H9 (cell line): ENCODE data around the gene CELF6. TPM values are rescaled to one million over a fixed set of nuclear protein-coding genes. Genes with fewer than 3 reads are reported as not detected.
A peak's percentile ranks its signal among the peaks of the same experiment; 100 is the strongest.

ENCODE experiments used
- DNase-seq: peaks from one replicate; pipeline ENCODE4 v3.0.0-alpha.2; 2017
- H2AFZ ChIP-seq: one replicate; pipeline ENCODE4 v1.6.1; 2013; ENCODE audit warnings: mild to moderate bottlenecking, low read length, control low read depth, moderate library complexity
- H2AK5ac ChIP-seq: 2 replicates; pipeline ENCODE4 v1.6.1; 2013; ENCODE audit warnings: low read length, control low read depth, mixed read lengths; ENCODE audit not compliant: insufficient read length
- H2BK120ac ChIP-seq: one replicate; pipeline ENCODE4 v1.6.1; 2013; ENCODE audit warnings: low read depth, mild to moderate bottlenecking, low read length, control low read depth, inconsistent platforms; ENCODE audit not compliant: poor library complexity, severe bottlenecking
- H2BK12ac ChIP-seq: 2 replicates; pipeline ENCODE4 v1.6.1; 2013; ENCODE audit warnings: low read length, control low read depth, mixed read lengths, low read depth; ENCODE audit not compliant: insufficient read length
- H2BK15ac ChIP-seq: 2 replicates; pipeline ENCODE4 v1.6.1; 2013; ENCODE audit warnings: low read depth, low read length, control low read depth
- H2BK20ac ChIP-seq: one replicate; pipeline ENCODE4 v1.6.1; 2013; ENCODE audit warnings: low read depth, mild to moderate bottlenecking, low read length, control low read depth, inconsistent platforms; ENCODE audit not compliant: poor library complexity, severe bottlenecking
- H2BK5ac ChIP-seq: 2 replicates; pipeline ENCODE4 v1.6.1; 2013; ENCODE audit warnings: low read length, control low read depth, mixed read lengths; ENCODE audit not compliant: insufficient read length
- H3K14ac ChIP-seq: 2 replicates; pipeline ENCODE4 v1.6.1; 2013; ENCODE audit warnings: low read length, control low read depth; ENCODE audit not compliant: insufficient read depth
- H3K18ac ChIP-seq: 2 replicates; pipeline ENCODE4 v1.6.1; 2013; ENCODE audit warnings: low read depth, mild to moderate bottlenecking, mixed read lengths, low read length, control low read depth; ENCODE audit not compliant: insufficient read length
- H3K23ac ChIP-seq: 2 replicates; pipeline ENCODE4 v1.6.1; 2013; ENCODE audit warnings: low read length, control low read depth, mixed read lengths, low read depth; ENCODE audit not compliant: insufficient read length
- H3K23me2 ChIP-seq: 2 replicates; pipeline ENCODE4 v1.6.1; 2013; ENCODE audit warnings: low read depth, mild to moderate bottlenecking, mixed read lengths, low read length, control low read depth; ENCODE audit not compliant: insufficient read length, poor library complexity, severe bottlenecking
- H3K27ac ChIP-seq: 2 replicates; pipeline ENCODE4 v1.5.1; 2013; ENCODE audit warnings: low read length, control low read depth, mixed read lengths, low read depth; ENCODE audit not compliant: insufficient read length
- H3K27me3 ChIP-seq: 2 replicates; pipeline ENCODE4 v1.6.1; 2013; ENCODE audit warnings: low read length, control low read depth, inconsistent platforms; ENCODE audit not compliant: insufficient read depth
- H3K4ac ChIP-seq: 2 replicates; pipeline ENCODE4 v1.6.1; 2013; ENCODE audit warnings: low read depth, mild to moderate bottlenecking, control low read depth, inconsistent platforms, low read length, moderate library complexity
- H3K4me1 ChIP-seq: 2 replicates; pipeline ENCODE4 v1.6.1; 2013; ENCODE audit warnings: low read length, control low read depth, inconsistent platforms; ENCODE audit not compliant: insufficient read depth
- H3K4me2 ChIP-seq: 2 replicates; pipeline ENCODE4 v1.6.1; 2013; ENCODE audit warnings: low read length, control low read depth, mixed read lengths; ENCODE audit not compliant: insufficient read length, insufficient read depth
- H3K56ac ChIP-seq: 2 replicates; pipeline ENCODE4 v1.6.1; 2013; ENCODE audit warnings: low read depth, mild to moderate bottlenecking, mixed read lengths, low read length, control low read depth; ENCODE audit not compliant: insufficient read length
- H3K79me1 ChIP-seq: 2 replicates; pipeline ENCODE4 v1.6.1; 2013; ENCODE audit warnings: low read depth, mild to moderate bottlenecking, moderate library complexity, low read length, control low read depth, inconsistent platforms; ENCODE audit not compliant: insufficient read depth, poor library complexity, severe bottlenecking
- H3K79me2 ChIP-seq: 2 replicates; pipeline ENCODE4 v1.6.1; 2013; ENCODE audit warnings: low read length, control low read depth, inconsistent platforms; ENCODE audit not compliant: insufficient read depth
- H3K9ac ChIP-seq: 2 replicates; pipeline ENCODE4 v1.6.1; 2013; ENCODE audit warnings: low read length, control low read depth, mixed read lengths; ENCODE audit not compliant: insufficient read length; ENCODE audit errors: extremely low read depth
- H3K9me3 ChIP-seq: one replicate; pipeline ENCODE4 v1.6.1; 2013; ENCODE audit warnings: low read depth, low read length, inconsistent platforms; ENCODE audit not compliant: control insufficient read depth
- H3T11ph ChIP-seq: one replicate; pipeline ENCODE4 v1.6.1; 2013; ENCODE audit warnings: mild to moderate bottlenecking, low read length, control low read depth, inconsistent platforms
- H4K20me1 ChIP-seq: one replicate; pipeline ENCODE4 v1.6.1; 2013; ENCODE audit not compliant: control insufficient read depth, insufficient read length, insufficient read depth
- H4K5ac ChIP-seq: 2 replicates; pipeline ENCODE4 v1.6.1; 2013; ENCODE audit warnings: low read depth, mild to moderate bottlenecking, mixed read lengths, low read length, control low read depth; ENCODE audit not compliant: insufficient read length
- H4K8ac ChIP-seq: replicated peaks from 2 replicates; pipeline ENCODE4 v1.6.1; 2013; ENCODE audit warnings: low read length, control low read depth, mixed read lengths, low read depth; ENCODE audit not compliant: insufficient read length
- H4K91ac ChIP-seq: 2 replicates; pipeline ENCODE4 v1.6.1; 2013; ENCODE audit warnings: low read depth, mild to moderate bottlenecking, moderate library complexity, mixed read lengths, low read length, control low read depth; ENCODE audit not compliant: insufficient read length
- H3K27ac Mint-ChIP-seq, 3 experiments: 2 replicates in 2 of 3; 3 replicates in 1 of 3; pipeline ENCODE4 v1.8.0; 2020 to 2021; ENCODE audit warnings: mixed read lengths in 3 of 3, mild to moderate bottlenecking in 1 of 3, moderate library complexity in 1 of 3
- H3K27me3 Mint-ChIP-seq: 2 replicates; pipeline ENCODE4 v1.8.0; 2021; ENCODE audit warnings: low read depth, mild to moderate bottlenecking, moderate library complexity, mixed read lengths
- H3K36me3 Mint-ChIP-seq, 3 experiments: 2 replicates in 2 of 3; 3 replicates in 1 of 3; pipeline ENCODE4 v1.8.0; 2020 to 2021; ENCODE audit warnings: low read depth in 3 of 3, mixed read lengths in 3 of 3; ENCODE audit not compliant: insufficient read depth in 1 of 3
- H3K4me1 Mint-ChIP-seq, 2 experiments: 2 replicates each; pipeline ENCODE4 v1.8.0; 2020; ENCODE audit warnings: mixed read lengths in 2 of 2
- H3K4me3 Mint-ChIP-seq, 2 experiments: 2 replicates in 1 of 2; 3 replicates in 1 of 2; pipeline ENCODE4 v1.8.0; 2020 to 2021; ENCODE audit warnings: mild to moderate bottlenecking in 2 of 2, mixed read lengths in 2 of 2, moderate library complexity in 1 of 2
- H3K9me3 Mint-ChIP-seq, 2 experiments: 2 replicates in 1 of 2; 3 replicates in 1 of 2; pipeline ENCODE4 v1.8.0; 2020; ENCODE audit warnings: mild to moderate bottlenecking in 2 of 2, mixed read lengths in 2 of 2, moderate library complexity in 1 of 2
- WGBS: extraction: QIAGEN DNeasy Blood & Tissue Kit; methylation state at CpG from one replicate; pipeline ENCODE4 v1.1.7; 2013; ENCODE audit warnings: missing lambda C conversion rate, low lambda C conversion rate, mixed read lengths; ENCODE audit not compliant: insufficient read length; ENCODE audit errors: extremely low coverage; 5-methylcytosine and 5-hydroxymethylcytosine counted together
- total RNA-seq: library from RNA; stranded (reverse); gene quantifications from 2 replicates; pipeline ENCODE4 v1.2.1, GENCODE V29; 2021
- TF ChIP-seq, protein P1 (sequence below): fragments of 200-600 bp; sonication (generic); conservative IDR thresholded peaks from 3 replicates; pipeline ENCODE4 v1.8.0; 2021; ENCODE audit warnings: antibody characterized with exemption, mild to moderate bottlenecking

CELF6 gene
- total RNA-seq, 1 experiment from 2014 or later = 0.13 TPM

DNA sequence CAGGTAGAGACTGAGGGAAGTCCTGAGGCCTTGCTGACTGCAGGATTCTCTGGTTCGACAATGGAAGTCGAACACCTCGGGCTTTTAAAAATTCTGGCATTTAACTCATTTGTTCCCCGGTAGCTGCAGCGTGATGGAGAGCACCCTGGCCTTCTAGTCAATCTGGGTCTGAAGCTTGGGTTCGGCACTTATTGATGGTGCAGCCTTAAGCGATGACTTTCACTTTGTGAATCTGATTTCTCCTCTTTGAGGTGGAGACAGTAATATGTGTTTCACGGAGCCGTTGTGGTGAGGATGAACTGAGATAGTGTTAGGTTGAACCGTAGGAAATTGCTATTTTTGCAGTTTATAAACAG, 47.0 kb downstream of the CELF6 start:
- H2BK15ac ChIP-seq = no peak overlapping the region
- H3K79me1 ChIP-seq = no peaks in the 10 kb centered on the region
- no peak overlapping the region for H3K9ac ChIP-seq
- TF ChIP-seq, protein P1, sequence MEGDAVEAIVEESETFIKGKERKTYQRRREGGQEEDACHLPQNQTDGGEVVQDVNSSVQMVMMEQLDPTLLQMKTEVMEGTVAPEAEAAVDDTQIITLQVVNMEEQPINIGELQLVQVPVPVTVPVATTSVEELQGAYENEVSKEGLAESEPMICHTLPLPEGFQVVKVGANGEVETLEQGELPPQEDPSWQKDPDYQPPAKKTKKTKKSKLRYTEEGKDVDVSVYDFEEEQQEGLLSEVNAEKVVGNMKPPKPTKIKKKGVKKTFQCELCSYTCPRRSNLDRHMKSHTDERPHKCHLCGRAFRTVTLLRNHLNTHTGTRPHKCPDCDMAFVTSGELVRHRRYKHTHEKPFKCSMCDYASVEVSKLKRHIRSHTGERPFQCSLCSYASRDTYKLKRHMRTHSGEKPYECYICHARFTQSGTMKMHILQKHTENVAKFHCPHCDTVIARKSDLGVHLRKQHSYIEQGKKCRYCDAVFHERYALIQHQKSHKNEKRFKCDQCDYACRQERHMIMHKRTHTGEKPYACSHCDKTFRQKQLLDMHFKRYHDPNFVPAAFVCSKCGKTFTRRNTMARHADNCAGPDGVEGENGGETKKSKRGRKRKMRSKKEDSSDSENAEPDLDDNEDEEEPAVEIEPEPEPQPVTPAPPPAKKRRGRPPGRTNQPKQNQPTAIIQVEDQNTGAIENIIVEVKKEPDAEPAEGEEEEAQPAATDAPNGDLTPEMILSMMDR = no peak; the same call in 2 of the 3 replicates
- H3K9me3 ChIP-seq = no peaks in the 10 kb centered on the region
- no peaks in the 10 kb centered on the region for H3K4me1 ChIP-seq
- peak overlapping the region; percentile 42 for H2AFZ ChIP-seq
- no peaks in the 10 kb centered on the region for H4K20me1 ChIP-seq
- H3K18ac ChIP-seq = peak overlapping the region; percentile 14
- peaks cover 7% of the 10 kb centered on the region for H3K23me2 ChIP-seq
- H3T11ph ChIP-seq = no peak overlapping the region
- no peak overlapping the region for H2BK20ac ChIP-seq
- WGBS = no CpG with 5 or more reads among the region's 10 CpGs
- no peak overlapping the region for H4K8ac ChIP-seq
- H3K27me3 ChIP-seq = no peaks in the 10 kb centered on the region
- no peak overlapping the region for H2BK120ac ChIP-seq
- H3K4me3 Mint-ChIP-seq = peak overlapping the region; percentile 67 to 83
- no peak overlapping the region for H3K4ac ChIP-seq
- no peak overlapping the region for H3K27ac ChIP-seq
- H2BK12ac ChIP-seq = no peak overlapping the region
- peak overlapping the region in 2 of 3 experiments; percentile 58 to 81; a peak in 3 of 7 replicates for H3K27ac Mint-ChIP-seq
- no peaks in the 10 kb centered on the region for H3K79me2 ChIP-seq
- H3K14ac ChIP-seq = no peak overlapping the region
- peaks cover 5 to 16% (median 11%) of the 10 kb centered on the region in 3 experiments; a peak in 5 of 7 replicates for H3K36me3 Mint-ChIP-seq
- H3K4me1 Mint-ChIP-seq = peaks cover 10 to 14% of the 10 kb centered on the region in 2 experiments
- peak overlapping the region; percentile 58 for H3K4me2 ChIP-seq
- no peak overlapping the region for H4K5ac ChIP-seq
- H2AK5ac ChIP-seq = no peak overlapping the region
- H3K56ac ChIP-seq = no peak overlapping the region
- no peaks in the 10 kb centered on the region for H3K9me3 Mint-ChIP-seq
- H3K27me3 Mint-ChIP-seq = peaks cover 23% of the 10 kb centered on the region
- DNase-seq = no peak
- H4K91ac ChIP-seq = no peak overlapping the region
- H3K23ac ChIP-seq = no peak overlapping the region
- no peak overlapping the region for H2BK5ac ChIP-seq
